ENCODE results near the gene IFNE. TPM values are rescaled to one million over a fixed set of nuclear protein-coding genes. Genes with fewer than 3 reads are reported as not detected.

The IFNE gene
- total RNA-seq, 4 donors from 2014 or later, result 0.91 to 3.4 (median 2.4) TPM; not detected in 1

DNA sequence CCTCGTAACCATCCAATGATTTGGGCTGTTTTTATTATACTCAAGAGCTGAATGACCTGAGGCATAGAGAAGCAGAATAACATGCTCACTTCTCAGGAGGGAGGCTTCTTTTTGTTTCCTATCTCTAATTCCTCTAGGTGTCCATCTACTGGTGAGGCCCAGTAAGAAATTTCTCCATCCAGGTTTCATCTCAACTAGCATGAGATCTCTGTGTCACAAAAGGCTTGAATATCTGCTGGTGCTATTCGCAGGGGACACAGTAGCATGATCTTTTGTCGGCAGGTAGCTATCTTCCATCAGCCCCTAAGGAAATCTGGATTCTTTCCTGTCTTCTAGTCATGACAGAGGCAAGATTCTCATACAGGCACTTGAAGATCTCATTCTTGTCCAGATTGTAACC is 8.9 kb downstream of the IFNE start:
- H3K27me3 ChIP-seq, result peaks cover 0 to under 1% (median 0%) of the 10 kb centered on the region in 4 donors
- 54 to 88% methylated on average over 2 to 3 of the region's 3 CpGs for WGBS, 2 donors
- no peaks in the 10 kb centered on the region for H3K9me3 ChIP-seq
- TF ChIP-seq, protein P1, sequence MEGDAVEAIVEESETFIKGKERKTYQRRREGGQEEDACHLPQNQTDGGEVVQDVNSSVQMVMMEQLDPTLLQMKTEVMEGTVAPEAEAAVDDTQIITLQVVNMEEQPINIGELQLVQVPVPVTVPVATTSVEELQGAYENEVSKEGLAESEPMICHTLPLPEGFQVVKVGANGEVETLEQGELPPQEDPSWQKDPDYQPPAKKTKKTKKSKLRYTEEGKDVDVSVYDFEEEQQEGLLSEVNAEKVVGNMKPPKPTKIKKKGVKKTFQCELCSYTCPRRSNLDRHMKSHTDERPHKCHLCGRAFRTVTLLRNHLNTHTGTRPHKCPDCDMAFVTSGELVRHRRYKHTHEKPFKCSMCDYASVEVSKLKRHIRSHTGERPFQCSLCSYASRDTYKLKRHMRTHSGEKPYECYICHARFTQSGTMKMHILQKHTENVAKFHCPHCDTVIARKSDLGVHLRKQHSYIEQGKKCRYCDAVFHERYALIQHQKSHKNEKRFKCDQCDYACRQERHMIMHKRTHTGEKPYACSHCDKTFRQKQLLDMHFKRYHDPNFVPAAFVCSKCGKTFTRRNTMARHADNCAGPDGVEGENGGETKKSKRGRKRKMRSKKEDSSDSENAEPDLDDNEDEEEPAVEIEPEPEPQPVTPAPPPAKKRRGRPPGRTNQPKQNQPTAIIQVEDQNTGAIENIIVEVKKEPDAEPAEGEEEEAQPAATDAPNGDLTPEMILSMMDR (IDR thresholded peaks at IDR 0.05), result no peak
- H3K4me1 ChIP-seq, result no peaks in the 10 kb centered on the region
- intact Hi-C loops (cut with DNase I), result no loop called here
- H3K27ac ChIP-seq, result no peak overlapping the region
- no peaks in the 10 kb centered on the region for H3K36me3 ChIP-seq
- DNase-seq, result no peak
- H3K4me3 ChIP-seq, result no peak overlapping the region

DNA sequence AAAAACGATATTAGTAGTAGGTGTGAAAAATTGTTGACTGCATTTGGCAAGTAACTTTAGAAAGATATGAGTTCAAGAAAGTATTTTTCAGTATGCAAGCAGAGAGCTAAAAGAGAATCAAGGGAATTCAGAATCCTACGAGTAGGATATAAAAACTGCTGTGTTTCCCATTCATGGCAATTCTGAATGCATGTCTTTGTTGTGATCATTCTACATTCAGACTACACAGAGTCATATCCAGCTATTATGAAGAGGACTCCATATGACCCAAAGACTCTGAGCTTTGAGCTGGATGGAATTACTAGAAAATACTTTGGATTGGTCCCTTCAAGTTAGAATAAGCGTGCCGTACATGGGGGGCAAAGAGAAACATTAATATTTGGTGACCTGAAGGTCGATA is 12.0 kb downstream of the IFNE start:
- WGBS, 2 donors, result 81 to 86% methylated on average over 5 of the region's 5 CpGs
- Histone ChIP-seq H3K9me3 (no peaks in the 10 kb centered on the region), H3K27me3 (peaks cover 0 to 3% (median 0%) of the 10 kb centered on the region in 4 donors), H3K4me1 (no peaks in the 10 kb centered on the region), H3K36me3 (no peaks in the 10 kb centered on the region), H3K4me3 (no peak overlapping the region), H3K27ac (no peak overlapping the region)
- no peak for DNase-seq
- intact Hi-C loops (cut with DNase I), result no loop called here
- TF ChIP-seq, protein P1 (IDR thresholded peaks at IDR 0.05), result no peak
- TF ChIP-seq POLR2A (IDR thresholded peaks at IDR 0.05), result no peak

DNA sequence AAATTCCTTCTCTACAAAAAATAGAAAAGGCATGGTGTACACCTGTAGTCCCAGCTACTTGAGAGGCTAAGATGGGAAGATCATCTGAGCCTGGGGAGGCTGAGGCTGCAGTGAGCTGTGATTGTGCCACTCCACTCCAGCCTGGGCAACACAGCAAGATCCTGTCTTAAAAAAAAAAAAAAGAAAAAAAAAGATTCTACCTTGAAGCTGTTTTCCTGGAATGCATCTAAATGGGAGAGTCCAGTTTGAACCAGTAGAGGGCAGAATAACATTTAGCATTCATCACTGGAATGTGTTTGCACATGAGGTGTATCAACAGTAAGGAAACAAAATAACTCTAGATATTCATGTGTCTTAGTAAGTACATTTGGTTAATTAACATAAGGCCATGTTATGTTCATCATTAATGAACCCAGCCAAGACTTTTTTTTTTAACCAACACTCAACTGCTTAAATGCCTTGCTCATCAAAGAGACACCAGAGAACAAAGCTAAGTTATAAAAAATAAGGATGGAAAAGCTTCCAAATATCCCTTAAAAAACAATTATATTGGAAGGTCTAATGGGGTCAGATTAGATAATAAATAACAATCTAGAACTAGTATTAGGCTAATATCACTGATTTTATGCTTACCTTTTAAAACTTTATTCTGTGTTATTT is 16.1 kb downstream of the IFNE start:
- H3K27ac ChIP-seq, result no peak overlapping the region
- H3K27me3 ChIP-seq, result peaks cover 0 to 3% (median 0%) of the 10 kb centered on the region in 4 donors
- no peaks in the 10 kb centered on the region for H3K4me1 ChIP-seq
- DNase-seq, result no peak
- H3K36me3 ChIP-seq, result no peaks in the 10 kb centered on the region
- no peak overlapping the region for H3K4me3 ChIP-seq
- H3K9me3 ChIP-seq, result peaks cover 0 to 13% (median 0%) of the 10 kb centered on the region in 3 donors
- TF ChIP-seq, protein P1 (IDR thresholded peaks at IDR 0.05), result peak; percentile 31 to 76 (median 56)
- no peak for TF ChIP-seq POLR2A (IDR thresholded peaks at IDR 0.05)
- intact Hi-C loops (cut with DNase I), result loop anchor here (10.0 kb wide), 1 partner anchor 329 kb away; no protein-coding TSS in a partner anchor

DNA sequence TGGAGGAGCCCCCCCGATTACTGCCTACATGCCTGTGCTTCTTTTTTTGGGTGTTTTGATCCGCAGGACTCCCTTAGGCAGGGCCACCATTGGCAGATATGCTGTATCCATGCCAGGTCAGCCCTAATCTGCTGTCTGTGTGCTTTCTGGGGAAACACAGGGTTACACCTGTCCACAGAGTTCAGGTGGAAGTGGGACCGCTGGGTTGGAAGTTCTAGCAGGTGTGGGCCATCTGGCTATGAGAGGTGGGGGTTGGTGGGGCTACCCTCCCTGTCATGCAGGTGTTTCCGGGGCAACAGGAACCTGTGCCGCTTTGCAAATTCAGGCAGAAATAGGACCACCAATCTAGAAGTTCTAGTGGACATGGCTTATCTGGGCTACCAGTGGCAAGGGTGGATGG is 17.0 kb downstream of the IFNE start:
- DNase-seq, result no peak
- H3K9me3 ChIP-seq, result peaks cover 0 to 13% (median 0%) of the 10 kb centered on the region in 3 donors
- 82 to 93% methylated on average over 2 to 3 of the region's 5 CpGs for WGBS, 2 donors
- no peak overlapping the region for H3K27ac ChIP-seq
- no peak overlapping the region for H3K4me3 ChIP-seq
- intact Hi-C loops (cut with DNase I), result loop anchor here (10.0 kb wide), 1 partner anchor 330 kb away; no protein-coding TSS in a partner anchor
- peaks cover 0 to 3% (median 0%) of the 10 kb centered on the region in 4 donors for H3K27me3 ChIP-seq
- TF ChIP-seq POLR2A (IDR thresholded peaks at IDR 0.05), result no peak
- TF ChIP-seq, protein P1 (IDR thresholded peaks at IDR 0.05), result no peak
- no peaks in the 10 kb centered on the region for H3K36me3 ChIP-seq
- H3K4me1 ChIP-seq, result no peaks in the 10 kb centered on the region

DNA sequence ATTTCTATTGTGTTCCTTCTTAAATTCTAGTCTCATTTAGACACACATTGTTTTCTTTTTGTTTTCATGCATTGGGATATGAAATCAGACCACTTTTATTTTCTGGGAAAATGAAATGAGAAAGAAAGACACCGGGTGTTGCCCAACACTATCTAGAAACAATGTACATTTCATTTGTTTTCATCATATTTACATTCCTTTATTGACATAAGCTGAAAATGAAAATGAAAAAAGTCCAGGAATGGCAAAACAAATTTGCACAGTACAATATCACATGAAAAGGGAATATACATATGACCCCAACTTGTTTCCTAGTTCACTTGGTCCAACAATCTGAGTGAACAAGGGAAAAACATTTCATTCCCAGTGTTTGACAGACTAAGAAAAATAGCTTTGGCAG is 20.7 kb downstream of the IFNE start:
- H3K4me3 ChIP-seq, result no peak overlapping the region
- H3K4me1 ChIP-seq, result no peaks in the 10 kb centered on the region
- no peaks in the 10 kb centered on the region for H3K36me3 ChIP-seq
- DNase-seq, result no peak
- H3K9me3 ChIP-seq, result peaks cover 0 to 13% (median 0%) of the 10 kb centered on the region in 3 donors
- intact Hi-C loops (cut with DNase I), result loop anchor here (10.0 kb wide), 1 partner anchor 333 kb away; no protein-coding TSS in a partner anchor
- TF ChIP-seq, protein P1 (IDR thresholded peaks at IDR 0.05), result no peak
- TF ChIP-seq POLR2A (IDR thresholded peaks at IDR 0.05), result no peak
- H3K27me3 ChIP-seq, result no peaks in the 10 kb centered on the region
- 52 to 67% methylated on average over 1 of the region's 1 CpG for whole genome bisulfite sequencing, 2 donors
- no peak overlapping the region for H3K27ac ChIP-seq
